RWPE1 (cell line): ENCODE measurements around the gene COL7A1.
A peak's percentile ranks its signal among the peaks of the same experiment; 100 is the strongest.

ENCODE experiments used
- CTCF ChIA-PET: fragments of 350-600 bp; sonication (Branson Sonifier 250); formaldehyde crosslinking; extraction: SDS; loops from one replicate; lab custom pipeline; 2021; lab: Yijun Ruan, JAX
- POLR2A ChIA-PET: fragments of 400-600 bp; formaldehyde crosslinking; extraction: SDS; loops from one replicate; lab custom pipeline; 2020; ENCODE audit warnings: antibody characterized with exemption; ENCODE audit not compliant: low non-redundant PET; lab: Yijun Ruan, JAX
- DNase-seq: peaks from one replicate; pipeline ENCODE4 v3.0.0; 2012; ENCODE audit warnings: low spot score
- H3K27ac ChIP-seq: fragments of 450-650 bp; 2 replicates; pipeline ENCODE4 v1.5.1; 2017
- TF ChIP-seq, protein P1 (sequence below): fragments of 450-650 bp; conservative IDR thresholded peaks from 2 replicates; pipeline ENCODE4 v1.5.1; 2017; ENCODE audit warnings: low read depth, mild to moderate bottlenecking

COL7A1 gene

GRCh38 chr3:48635222-48636021 is 40.3 kb upstream of the COL7A1 start, which contains the start of gene SLC26A6:
Gene SLC26A6 (minus strand): TSS chr3:48635461. CDS start chr3:48635393, 68 bp downstream.
- ChIA-PET POLR2A (no interaction called here), CTCF (interaction anchor here (0.5 to 2.5 kb wide), 3 partner anchors 11 to 809 kb away, joined by 3 to 12 read pairs (median 4); no protein-coding TSS in a partner anchor)
- peak within 1 kb of the TSS; percentile 89 for H3K27ac ChIP-seq
- TF ChIP-seq, protein P1, sequence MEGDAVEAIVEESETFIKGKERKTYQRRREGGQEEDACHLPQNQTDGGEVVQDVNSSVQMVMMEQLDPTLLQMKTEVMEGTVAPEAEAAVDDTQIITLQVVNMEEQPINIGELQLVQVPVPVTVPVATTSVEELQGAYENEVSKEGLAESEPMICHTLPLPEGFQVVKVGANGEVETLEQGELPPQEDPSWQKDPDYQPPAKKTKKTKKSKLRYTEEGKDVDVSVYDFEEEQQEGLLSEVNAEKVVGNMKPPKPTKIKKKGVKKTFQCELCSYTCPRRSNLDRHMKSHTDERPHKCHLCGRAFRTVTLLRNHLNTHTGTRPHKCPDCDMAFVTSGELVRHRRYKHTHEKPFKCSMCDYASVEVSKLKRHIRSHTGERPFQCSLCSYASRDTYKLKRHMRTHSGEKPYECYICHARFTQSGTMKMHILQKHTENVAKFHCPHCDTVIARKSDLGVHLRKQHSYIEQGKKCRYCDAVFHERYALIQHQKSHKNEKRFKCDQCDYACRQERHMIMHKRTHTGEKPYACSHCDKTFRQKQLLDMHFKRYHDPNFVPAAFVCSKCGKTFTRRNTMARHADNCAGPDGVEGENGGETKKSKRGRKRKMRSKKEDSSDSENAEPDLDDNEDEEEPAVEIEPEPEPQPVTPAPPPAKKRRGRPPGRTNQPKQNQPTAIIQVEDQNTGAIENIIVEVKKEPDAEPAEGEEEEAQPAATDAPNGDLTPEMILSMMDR: peak; percentile 72
- DNase-seq: peak; percentile 99

DNA sequence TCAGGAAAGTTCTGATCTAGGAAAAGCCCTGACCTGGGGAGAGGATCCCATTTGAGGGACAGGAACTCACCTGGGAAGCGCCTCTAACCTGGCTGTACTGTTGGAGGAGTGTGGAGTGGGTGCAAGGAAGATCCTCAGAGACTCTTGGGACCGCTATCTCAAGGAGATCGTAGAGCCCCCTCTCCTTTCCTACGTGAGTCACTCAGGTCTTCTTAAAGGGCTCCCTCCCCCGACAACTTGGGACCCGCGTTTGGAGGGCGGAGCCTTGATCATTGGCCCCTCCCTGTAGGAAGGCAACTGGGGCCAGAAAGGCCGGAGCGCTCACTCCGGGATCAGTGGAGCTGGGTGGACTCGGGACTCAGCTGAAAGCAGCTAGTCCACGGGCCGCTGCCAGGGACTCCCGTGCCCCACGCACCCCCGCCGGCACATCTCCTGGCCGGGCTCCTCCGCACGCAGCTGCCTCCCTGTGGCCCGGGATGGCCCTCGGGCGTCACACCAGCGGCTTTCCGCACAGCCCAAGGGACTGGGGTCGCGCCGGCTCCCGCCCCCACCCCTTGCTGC is 39.6 kb upstream of the COL7A1 start:
- TF ChIP-seq, protein P1: no peak
- POLR2A ChIA-PET: no interaction called here
- H3K27ac ChIP-seq: peak overlapping the region; percentile 89
- peak; percentile 55 for DNase-seq
- CTCF ChIA-PET: interaction anchor here (2.5 kb wide), 1 partner anchor 10 kb away, joined by 12 read pairs; no protein-coding TSS in a partner anchor

DNA sequence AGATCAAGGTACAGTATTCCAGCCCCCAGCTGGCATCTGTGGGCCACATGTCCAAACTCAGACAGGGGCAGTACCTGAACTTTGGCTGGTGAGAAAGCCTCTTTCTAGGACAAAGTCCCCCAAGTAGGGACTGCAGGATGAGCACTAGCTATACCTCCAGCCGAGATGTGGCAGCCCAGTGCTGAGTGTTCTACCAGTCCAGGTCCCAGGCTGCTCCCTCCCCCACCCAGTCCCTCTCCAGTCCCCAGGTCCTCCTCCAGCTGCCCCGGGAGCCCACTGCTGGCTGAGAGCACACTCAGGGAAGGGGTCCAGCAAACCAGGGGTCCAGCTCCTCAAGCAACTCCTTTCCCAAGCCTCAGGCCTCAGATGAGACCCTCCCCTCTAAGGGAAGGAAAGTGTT is 38.6 kb upstream of the COL7A1 start:
- TF ChIP-seq, protein P1: no peak
- peak overlapping the region; percentile 89 for H3K27ac ChIP-seq
- POLR2A ChIA-PET: no interaction called here
- DNase-seq: no peak
- CTCF ChIA-PET: interaction anchor here (1.1 to 2.5 kb wide), 2 partner anchors 9 to 23 kb away, joined by 3 to 12 read pairs; no protein-coding TSS in a partner anchor

DNA sequence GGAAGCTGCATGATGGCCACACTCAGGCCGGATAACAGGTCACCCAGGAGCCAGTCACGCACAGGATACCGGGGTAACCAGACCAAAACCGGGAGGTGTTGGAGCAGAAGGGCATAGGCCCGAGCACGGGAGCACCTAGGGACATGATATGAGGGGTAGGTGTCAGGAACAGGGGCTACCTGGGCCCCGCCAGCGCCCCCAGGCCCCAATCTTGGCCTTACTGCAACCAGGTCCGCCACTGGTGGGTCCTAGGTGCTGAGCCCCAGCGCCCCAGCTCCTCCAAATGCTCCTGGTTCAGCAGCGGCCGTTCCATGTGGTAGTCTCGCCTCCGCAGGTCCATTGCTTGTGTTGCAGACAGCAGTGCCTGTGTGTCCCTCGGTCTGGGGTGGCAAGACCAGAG is 38.1 kb upstream of the COL7A1 start:
- peak overlapping the region; percentile 89 for H3K27ac ChIP-seq
- DNase-seq: no peak
- TF ChIP-seq, protein P1: no peak
- CTCF ChIA-PET: interaction anchor here (1.1 kb wide), 1 partner anchor 23 kb away, joined by 3 read pairs; no protein-coding TSS in a partner anchor
- POLR2A ChIA-PET: no interaction called here

DNA sequence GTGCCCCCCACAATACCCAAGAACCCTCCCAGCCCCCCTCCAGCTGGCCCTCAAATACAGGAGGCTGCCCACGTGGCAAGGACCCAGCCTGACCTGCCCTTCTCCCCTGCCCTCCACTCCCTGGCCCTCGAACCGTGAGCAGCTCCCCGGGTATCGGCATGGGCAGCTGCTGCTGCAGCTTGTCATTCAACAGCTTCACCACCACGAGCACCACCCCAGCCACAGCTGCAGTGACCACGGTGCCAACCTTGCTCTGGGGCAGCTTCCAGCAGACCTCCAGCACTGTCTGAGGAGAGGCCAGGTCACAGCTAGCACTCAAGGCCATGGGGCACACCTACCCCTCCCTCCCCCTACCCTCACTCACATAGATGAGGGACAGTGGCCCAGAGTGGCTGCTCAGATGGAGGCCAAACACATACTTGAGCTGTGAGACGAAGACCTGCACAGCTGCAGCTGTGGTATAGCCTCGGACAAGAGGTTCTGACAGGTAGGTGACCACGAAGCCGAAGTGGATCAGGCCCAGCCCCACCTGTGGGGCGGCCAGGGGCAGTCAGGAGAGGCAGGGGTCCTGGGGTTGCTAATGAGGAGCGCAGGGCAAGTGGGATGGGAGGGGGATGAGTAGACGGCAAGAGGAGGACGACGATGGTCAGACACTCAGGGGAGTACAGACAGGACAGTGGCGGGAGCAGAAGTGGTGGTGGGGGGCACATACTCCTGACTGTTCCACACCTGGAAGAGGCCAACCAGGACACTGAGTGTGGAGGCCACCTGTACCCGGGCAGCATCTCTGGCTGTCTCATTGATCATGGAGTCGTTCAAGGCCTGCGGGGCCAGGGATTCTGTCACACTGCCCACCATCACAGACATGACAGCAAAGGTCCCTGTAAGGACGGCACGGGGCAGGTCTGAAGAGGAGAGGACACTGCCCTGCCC is 36.7 kb upstream of the COL7A1 start:
- TF ChIP-seq, protein P1: no peak
- H3K27ac ChIP-seq: peak overlapping the region; percentile 89
- ChIA-PET POLR2A (no interaction called here), CTCF (no interaction called here)
- no peak for DNase-seq

DNA sequence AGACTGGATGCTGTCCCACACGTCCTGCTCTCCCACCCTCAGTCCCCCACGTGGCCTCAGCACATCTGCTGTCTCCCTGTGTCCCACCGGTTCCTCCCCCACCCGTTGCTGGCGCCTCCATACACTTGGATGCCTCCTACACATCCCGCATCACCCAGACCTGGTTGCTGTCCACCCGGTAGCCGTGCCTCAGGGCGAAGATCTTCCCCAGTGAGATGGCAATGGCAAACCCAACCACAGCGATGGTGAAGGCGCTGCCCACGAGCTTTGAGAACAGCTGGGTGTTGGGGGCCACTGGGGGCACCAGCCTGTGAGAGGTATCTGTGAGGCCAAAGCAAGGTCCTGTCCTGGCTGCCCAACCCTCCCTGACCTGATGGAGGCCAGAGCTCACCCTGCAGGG is 35.7 kb upstream of the COL7A1 start:
- POLR2A ChIA-PET: no interaction called here
- CTCF ChIA-PET: no interaction called here
- H3K27ac ChIP-seq: peak overlapping the region; percentile 89

More for the DNA sequence above, 35.7 kb upstream of the COL7A1 start:
- TF ChIP-seq, protein P1: no peak
- no peak for DNase-seq
